ENCODE data around the gene ME3. TPM values are rescaled to one million over a fixed set of nuclear protein-coding genes. Genes with fewer than 3 reads are reported as not detected.
A peak's percentile ranks its signal among the peaks of the same experiment; 100 is the strongest.

ME3 gene
- total RNA-seq, 3 donors from 2014 or later (not counting 1 experiment from before 2014, with no cell fraction given): 5.2 to 7.5 (median 6.9) TPM

GRCh38 chr11:86515297-86516094, 156.9 kb downstream of the ME3 start:
- Mint-ChIP-seq H3K4me3 (no peak overlapping the region), H3K27me3 (ENCODE audit: low read depth in 2 of 2) (peaks cover 8 to 11% of the 10 kb centered on the region in 2 donors)
- over 99% methylated on average over 7 of the region's 7 CpGs for WGBS (ENCODE audit: insufficient coverage)

GRCh38 chr11:86514453-86514852, 158.0 kb downstream of the ME3 start:
- Mint-ChIP-seq H3K36me3 (no peaks in the 10 kb centered on the region), H3K9me3 (no peaks in the 10 kb centered on the region), H3K27ac (no peak overlapping the region), H3K4me3 (no peak overlapping the region), H3K4me1 (no peaks in the 10 kb centered on the region), H3K27me3 (ENCODE audit: low read depth in 2 of 2) (peaks cover 8 to 11% of the 10 kb centered on the region in 2 donors)
- H3K27me3 ChIP-seq (ENCODE audit: control insufficient read depth, insufficient read depth, low read length): no peaks in the 10 kb centered on the region
- WGBS (ENCODE audit: insufficient coverage): no CpG with 5 or more reads among the region's 1 CpG
- intact Hi-C loops (cut with micrococcal nuclease): no loop called here
- H3K36me3 ChIP-seq (ENCODE audit: control insufficient read depth, insufficient read depth, low read length): no peaks in the 10 kb centered on the region
- H3K27ac ChIP-seq (ENCODE audit: low read length): no peak overlapping the region
- H3K9me3 ChIP-seq (ENCODE audit: control insufficient read depth, insufficient read depth, low read length): no peaks in the 10 kb centered on the region
- ATAC-seq: no peak
- TF ChIP-seq CTCF (IDR thresholded peaks at IDR 0.05): no peak
- H3K4me1 ChIP-seq (ENCODE audit: control insufficient read depth, insufficient read depth, low read length): peaks cover 15% of the 10 kb centered on the region
- no peak overlapping the region for H3K4me3 ChIP-seq (ENCODE audit: low read length)
- DNase-seq: no peak

More at GRCh38 chr11:86515297-86516094, 156.9 kb downstream of the ME3 start:
- Histone ChIP-seq H3K36me3 (ENCODE audit: control insufficient read depth, insufficient read depth, low read length) (no peaks in the 10 kb centered on the region), H3K27me3 (ENCODE audit: control insufficient read depth, insufficient read depth, low read length) (no peaks in the 10 kb centered on the region), H3K4me3 (ENCODE audit: low read length) (no peak overlapping the region), H3K9me3 (ENCODE audit: control insufficient read depth, insufficient read depth, low read length) (no peaks in the 10 kb centered on the region), H3K4me1 (ENCODE audit: control insufficient read depth, insufficient read depth, low read length) (peaks cover 15% of the 10 kb centered on the region), H3K27ac (ENCODE audit: low read length) (no peak overlapping the region)
- TF ChIP-seq CTCF (IDR thresholded peaks at IDR 0.05): no peak
- Mint-ChIP-seq H3K9me3 (no peaks in the 10 kb centered on the region), H3K36me3 (no peaks in the 10 kb centered on the region), H3K4me1 (no peaks in the 10 kb centered on the region), H3K27ac (no peak overlapping the region)
- no peak for ATAC-seq
- DNase-seq: no peak
- intact Hi-C loops (cut with micrococcal nuclease): no loop called here

GRCh38 chr11:86513746-86514373, 158.6 kb downstream of the ME3 start:
- no peaks in the 10 kb centered on the region for H3K4me1 Mint-ChIP-seq
- no peak overlapping the region for H3K27ac Mint-ChIP-seq
- peak in 1 of 3 donors; percentile 32 for ATAC-seq
- H3K4me1 ChIP-seq (ENCODE audit: control insufficient read depth, insufficient read depth, low read length): peaks cover 15% of the 10 kb centered on the region
- intact Hi-C loops (cut with micrococcal nuclease): loop anchor here (1.0 kb wide), 1 partner anchor 16 kb away; no protein-coding TSS in a partner anchor
- DNase-seq: no peak
- H3K27me3 ChIP-seq (ENCODE audit: control insufficient read depth, insufficient read depth, low read length): no peaks in the 10 kb centered on the region
- H3K36me3 ChIP-seq (ENCODE audit: control insufficient read depth, insufficient read depth, low read length): no peaks in the 10 kb centered on the region
- peaks cover 8 to 11% of the 10 kb centered on the region in 2 donors for H3K27me3 Mint-ChIP-seq (ENCODE audit: low read depth in 2 of 2)
- no peaks in the 10 kb centered on the region for H3K36me3 Mint-ChIP-seq
- TF ChIP-seq CTCF (IDR thresholded peaks at IDR 0.05): no peak
- WGBS (ENCODE audit: insufficient coverage): no CpG with 5 or more reads among the region's 1 CpG
- H3K27ac ChIP-seq (ENCODE audit: low read length): no peak overlapping the region
- H3K9me3 ChIP-seq (ENCODE audit: control insufficient read depth, insufficient read depth, low read length): no peaks in the 10 kb centered on the region
- H3K9me3 Mint-ChIP-seq: no peaks in the 10 kb centered on the region
- H3K4me3 Mint-ChIP-seq: no peak overlapping the region
- no peak overlapping the region for H3K4me3 ChIP-seq (ENCODE audit: low read length)
